Measurements from ENCODE around the gene POU2F2.
A peak's percentile ranks its signal among the peaks of the same experiment; 100 is the strongest.

The POU2F2 gene

GRCh38 chr19:42080764-42081375 lies 51.4 kb downstream of the POU2F2 start:
- DNase-seq (ENCODE audit: low read depth in 2 of 2) = no peak

GRCh38 chr19:42079886-42080763 lies 52.1 kb downstream of the POU2F2 start:
- no peak for DNase-seq (ENCODE audit: low read depth in 2 of 2)

GRCh38 chr19:42079276-42079669 lies 53.0 kb downstream of the POU2F2 start:
- no peak for DNase-seq (ENCODE audit: low read depth in 2 of 2)

- DNase-seq (ENCODE audit: low read depth in 2 of 2) = no peak
Measured at GRCh38 chr19:42078538-42079275, 53.5 kb downstream of the POU2F2 start.

DNA sequence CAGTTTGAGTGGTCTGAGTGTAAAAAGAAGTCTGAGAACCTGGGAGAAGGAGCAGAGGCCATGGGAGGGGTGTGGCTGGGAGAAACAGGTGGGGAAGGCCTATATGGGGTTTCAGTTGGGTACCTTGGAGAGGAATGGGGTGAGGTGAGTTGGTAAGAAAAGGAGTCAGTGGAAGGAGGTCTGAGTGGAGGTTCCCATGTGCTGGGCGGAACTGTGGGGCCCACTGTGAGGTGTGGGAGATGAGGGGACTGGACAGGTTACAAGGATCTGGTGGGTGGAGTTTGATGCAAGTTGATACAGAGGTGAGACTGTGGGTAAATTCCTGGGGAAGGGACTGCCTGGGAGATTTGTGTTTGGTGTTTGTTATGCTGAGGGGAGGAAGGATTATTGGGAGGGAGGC lies 54.2 kb downstream of the POU2F2 start:
- DNase-seq (ENCODE audit: low read depth in 2 of 2) = no peak

DNA sequence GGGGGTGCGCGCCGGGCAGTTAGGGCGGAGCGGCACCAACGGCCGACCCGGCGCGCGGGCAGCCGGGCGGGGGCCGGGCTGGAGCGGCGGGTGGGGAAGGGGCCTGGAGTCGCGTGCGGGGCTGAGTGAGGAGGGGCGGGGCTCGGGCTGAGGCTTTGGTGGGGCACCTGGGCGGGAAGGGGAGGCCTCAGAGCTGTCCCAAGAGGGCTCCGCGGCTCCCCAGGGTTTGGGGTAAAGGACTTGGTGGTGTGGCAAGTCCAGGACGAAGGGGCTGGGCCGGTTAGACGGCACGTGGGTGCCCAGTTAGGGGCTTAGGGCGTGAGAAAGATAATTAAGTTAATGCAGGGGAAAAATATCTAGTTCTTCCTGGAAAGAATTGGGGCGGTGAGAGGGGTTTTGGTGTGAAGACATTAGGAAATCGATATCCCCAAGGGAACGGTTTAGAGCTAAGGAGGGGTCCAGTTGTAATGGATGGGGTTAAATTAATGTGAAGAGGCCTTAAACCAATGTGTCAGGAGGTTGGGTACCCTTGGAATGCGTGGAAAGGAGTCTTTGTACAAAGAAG lies 55.8 kb downstream of the POU2F2 start:
- no peak for DNase-seq (ENCODE audit: low read depth in 2 of 2)

- DNase-seq (ENCODE audit: low read depth in 2 of 2) = peak; percentile 94 to 97
Measured at GRCh38 chr19:42075616-42076379, 56.4 kb downstream of the POU2F2 start, which contains the start of gene ZNF574. Gene ZNF574, plus strand, starts transcription at chr19:42076166. Its CDS starts 2,441 bp downstream, at chr19:42078607.

- no peak for DNase-seq (ENCODE audit: low read depth in 2 of 2)
Measured at GRCh38 chr19:42075364-42075615, 57.0 kb downstream of the POU2F2 start.

DNA sequence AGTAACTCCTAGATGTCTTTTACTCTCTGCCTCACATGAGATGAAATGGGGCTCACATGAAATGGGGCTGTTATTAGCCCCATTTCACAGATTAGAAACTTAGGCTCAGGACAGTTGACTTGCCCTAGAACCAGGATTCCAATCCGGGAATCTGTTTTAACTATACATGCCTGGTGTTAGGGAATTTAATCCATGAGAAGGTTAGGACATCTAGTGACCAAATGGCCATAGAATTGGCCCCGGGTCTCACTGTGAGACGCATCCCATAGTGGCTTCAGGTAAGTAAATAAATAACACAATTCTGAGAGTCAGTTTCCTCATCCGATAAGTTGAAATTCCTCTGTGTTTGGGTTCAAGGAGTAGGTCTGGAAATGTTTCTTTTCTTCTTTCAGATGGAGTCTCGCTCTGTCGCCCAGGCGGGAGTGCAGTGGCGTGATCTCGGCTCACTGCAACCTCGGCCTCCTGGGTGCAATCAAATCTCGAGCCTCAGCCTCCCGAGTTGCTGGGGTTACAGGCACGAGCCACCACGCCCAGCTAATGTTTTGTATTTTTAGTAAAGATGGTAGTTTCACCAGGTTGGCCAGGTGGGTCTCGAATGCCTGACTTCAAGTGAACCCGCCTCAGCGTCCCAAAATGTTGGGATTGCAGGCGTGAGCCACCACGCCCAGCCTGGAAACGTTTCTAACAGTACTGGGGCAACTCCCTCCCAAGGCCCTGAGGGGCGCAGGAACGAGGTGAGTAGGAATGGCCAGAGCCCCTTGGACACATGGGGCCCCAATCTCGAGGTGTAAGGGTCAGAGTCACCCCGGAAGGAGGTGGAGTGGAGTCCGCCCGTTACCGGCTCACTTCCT lies 57.5 kb downstream of the POU2F2 start:
- DNase-seq (ENCODE audit: low read depth in 2 of 2) = no peak

DNA sequence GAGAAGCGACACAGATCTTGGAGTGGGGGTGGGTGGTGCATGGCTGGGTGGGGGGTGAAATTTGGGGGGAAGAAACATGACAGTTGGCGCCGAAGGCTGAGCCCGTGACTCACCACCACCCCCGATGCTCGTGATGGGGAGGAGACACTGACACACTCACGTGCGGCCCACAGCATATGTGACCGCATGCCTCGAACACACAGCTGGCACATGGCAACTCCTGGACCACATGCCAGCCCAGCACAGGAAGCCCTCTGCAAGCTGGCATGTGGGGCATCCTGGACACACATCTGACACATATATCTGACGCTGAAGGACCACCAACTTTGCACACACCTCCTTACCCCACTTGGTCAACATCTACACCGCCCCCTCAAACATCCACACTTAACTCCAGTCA lies 61.0 kb downstream of the POU2F2 start:
- DNase-seq (ENCODE audit: low read depth in 2 of 2) = no peak

GRCh38 chr19:42069619-42070351 lies 62.5 kb downstream of the POU2F2 start, which contains the start of gene GRIK5:
Gene GRIK5, minus strand, starts transcription at chr19:42070206. Its CDS starts 4,436 bp downstream, at chr19:42065770.
- DNase-seq (ENCODE audit: low read depth in 2 of 2) = no peak

DNA sequence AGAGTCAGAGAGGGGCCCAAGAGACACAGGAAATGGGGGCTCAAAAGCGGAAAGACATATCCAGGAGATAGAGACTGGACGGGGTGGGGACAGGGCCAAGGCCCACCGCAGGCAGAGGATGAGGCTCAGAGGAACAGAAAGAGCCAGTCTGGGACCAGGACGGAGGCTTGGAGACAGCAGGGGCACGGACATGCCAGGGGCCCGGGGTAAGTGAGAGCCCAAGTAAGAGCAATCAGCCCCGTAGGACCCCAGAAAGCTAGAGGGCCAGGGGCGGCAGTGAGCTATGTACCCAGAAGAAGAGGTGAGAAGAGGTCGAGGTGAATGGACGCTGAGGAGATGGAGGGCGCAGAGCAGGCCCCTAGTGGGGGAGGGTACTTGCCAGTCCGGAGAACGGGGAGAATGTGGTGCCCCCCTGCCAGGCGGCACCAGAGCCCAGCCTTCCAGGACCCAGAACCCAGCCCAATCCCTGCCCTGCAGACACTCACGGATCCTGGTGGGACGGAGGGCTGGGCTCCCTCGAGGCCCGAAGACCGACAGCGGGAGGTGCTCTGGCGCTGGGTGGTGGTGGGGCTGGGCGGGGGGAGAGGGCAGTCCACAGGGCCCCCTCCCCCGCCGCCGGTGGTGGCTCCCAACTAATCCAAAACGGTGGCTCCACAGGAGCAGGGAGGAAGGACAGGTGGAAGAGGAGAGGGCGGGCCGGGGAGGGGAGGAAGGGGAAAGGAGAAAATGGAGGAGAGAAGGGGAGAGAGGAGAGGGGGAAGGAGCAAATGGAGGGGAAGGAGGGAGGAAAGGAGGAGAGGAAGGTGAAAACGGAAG lies 63.3 kb downstream of the POU2F2 start:
- DNase-seq (ENCODE audit: low read depth in 2 of 2) = no peak

- no peak for DNase-seq (ENCODE audit: low read depth in 2 of 2)
Measured at GRCh38 chr19:42068361-42068755, 63.9 kb downstream of the POU2F2 start.

- DNase-seq (ENCODE audit: low read depth in 2 of 2) = no peak
Measured at GRCh38 chr19:42067315-42067888, 64.8 kb downstream of the POU2F2 start.

- DNase-seq (ENCODE audit: low read depth in 2 of 2) = no peak
Measured at GRCh38 chr19:42066075-42066754, 66.0 kb downstream of the POU2F2 start.

DNA sequence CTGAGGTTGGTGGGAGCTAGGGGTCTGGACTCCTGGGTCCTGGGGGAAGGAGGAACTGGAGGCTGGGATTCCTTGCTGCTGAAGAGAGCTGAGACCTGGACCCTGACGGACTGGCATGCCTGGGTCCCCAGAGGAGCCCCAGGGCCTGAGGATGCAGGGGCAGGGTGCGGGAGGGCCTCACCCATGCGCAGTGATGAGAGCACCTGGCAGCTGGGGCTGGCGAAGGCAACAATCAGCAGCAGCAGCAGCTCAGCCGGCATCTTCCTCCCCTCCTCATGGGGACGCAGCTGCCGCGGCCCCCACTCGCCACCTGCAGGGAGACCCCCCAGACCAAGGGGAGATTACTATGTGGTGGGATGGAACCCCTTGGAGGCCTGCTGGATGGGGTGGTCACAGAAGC lies 66.7 kb downstream of the POU2F2 start:
- DNase-seq (ENCODE audit: low read depth in 2 of 2) = no peak

DNA sequence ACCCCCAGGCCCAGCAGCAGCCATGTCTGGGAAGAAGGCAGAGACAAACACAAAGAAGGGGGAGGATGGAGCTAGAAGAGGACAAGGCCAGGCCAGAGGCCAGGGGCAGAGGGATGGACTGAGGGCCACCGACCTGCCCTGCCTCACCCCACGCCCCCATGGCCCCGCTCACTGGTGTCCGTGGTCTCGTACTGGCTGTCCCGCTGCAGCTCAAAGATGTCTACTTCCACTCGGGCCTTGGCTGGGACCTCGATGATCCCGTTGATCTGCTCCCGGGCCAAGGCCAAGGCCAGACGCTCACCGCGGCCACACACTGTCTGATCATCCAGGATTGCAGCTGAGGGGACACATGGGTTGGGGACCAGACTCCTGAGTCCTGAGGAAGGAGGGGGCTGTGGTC lies 67.2 kb downstream of the POU2F2 start:
- DNase-seq (ENCODE audit: low read depth in 2 of 2) = no peak

GRCh38 chr19:42064432-42064831 lies 67.8 kb downstream of the POU2F2 start:
- no peak for DNase-seq (ENCODE audit: low read depth in 2 of 2)

Data from stimulated activated CD8-positive, alpha-beta memory T cell treated with anti-CD3 and anti-CD28 coated beads, Interleukin-15, amount 100 ng/mL, for 48 hours (primary cell).